ENCODE measurements around the gene PDK4.

Gene PDK4

DNA sequence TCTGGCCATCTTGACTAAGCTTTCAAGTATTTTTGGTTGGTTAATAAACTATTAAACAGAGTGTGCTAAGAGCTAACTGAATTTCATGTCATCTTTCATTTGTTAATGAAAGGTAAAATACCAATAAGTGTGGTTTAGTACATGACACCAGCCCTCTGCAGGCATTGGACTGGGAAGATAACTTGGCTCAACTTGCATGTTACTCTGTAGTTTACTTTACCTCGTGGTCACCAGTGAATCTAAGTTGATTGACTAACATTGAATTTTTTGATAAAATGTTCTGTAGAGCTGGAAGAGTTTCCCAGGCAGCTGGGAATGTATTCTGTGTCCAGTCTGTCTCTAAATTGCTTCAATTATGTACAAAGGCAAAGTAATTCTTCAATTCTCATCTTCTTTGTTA lies 60.7 kb downstream of the PDK4 start:
- Histone ChIP-seq H3K9me3 (ENCODE audit: control insufficient read depth, low read length) (no peaks in the 10 kb centered on the region), H3K4me1 (ENCODE audit: control insufficient read depth, insufficient read depth, low read length) (no peaks in the 10 kb centered on the region), H3K27ac (ENCODE audit: insufficient read depth, low read depth, low read length, poor library complexity, severe bottlenecking) (no peak overlapping the region), H3K4me3 (ENCODE audit: insufficient read depth, low read depth, low read length) (no peak overlapping the region), H3K27me3 (ENCODE audit: control insufficient read depth, insufficient read depth, low read length, poor library complexity, severe bottlenecking) (no peaks in the 10 kb centered on the region), H3K36me3 (ENCODE audit: control insufficient read depth, insufficient read depth, low read length) (no peaks in the 10 kb centered on the region)
- 65 to 75% methylated on average over 1 of the region's 1 CpG for WGBS, 2 experiments

DNA sequence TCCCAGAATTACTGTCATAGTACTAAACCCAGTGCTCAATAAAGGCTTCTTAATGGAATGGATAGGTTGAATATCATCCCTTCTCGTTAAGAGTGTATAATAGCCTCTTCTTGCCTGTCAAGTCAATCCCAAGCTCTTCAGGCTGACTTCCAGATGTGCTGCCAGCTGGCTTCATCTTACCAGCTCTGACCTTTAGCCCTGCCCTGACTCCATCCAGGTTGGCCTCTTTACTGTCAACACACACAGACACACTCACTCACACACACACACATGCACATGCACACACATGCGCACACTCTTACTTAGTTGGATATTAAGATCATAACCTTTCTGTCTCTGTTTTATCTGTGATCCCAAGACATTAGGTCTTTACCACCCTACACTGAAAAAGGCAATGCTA lies 61.5 kb downstream of the PDK4 start:
- no peak overlapping the region for H3K4me3 ChIP-seq (ENCODE audit: insufficient read depth, low read depth, low read length)
- no peaks in the 10 kb centered on the region for H3K27me3 ChIP-seq (ENCODE audit: control insufficient read depth, insufficient read depth, low read length, poor library complexity, severe bottlenecking)
- no peaks in the 10 kb centered on the region for H3K9me3 ChIP-seq (ENCODE audit: control insufficient read depth, low read length)
- no peaks in the 10 kb centered on the region for H3K36me3 ChIP-seq (ENCODE audit: control insufficient read depth, insufficient read depth, low read length)
- no peak overlapping the region for H3K27ac ChIP-seq (ENCODE audit: insufficient read depth, low read depth, low read length, poor library complexity, severe bottlenecking)
- H3K4me1 ChIP-seq (ENCODE audit: control insufficient read depth, insufficient read depth, low read length): no peaks in the 10 kb centered on the region
- 91 to 97% methylated on average over 2 of the region's 2 CpGs for WGBS, 2 experiments

Data from ectodermal cell (in vitro differentiated cells).